Endothelial cell of umbilical vein (primary cell): Measurements from ENCODE around the gene PGAM5. TPM values are rescaled to one million over a fixed set of nuclear protein-coding genes. Genes with fewer than 3 reads are reported as not detected.

ENCODE experiments used
- BruUV-seq: library from RNA; stranded (reverse); fragments of 400-500 nt; replicated peaks from 2 replicates; lab custom pipeline; 2021; lab: Mats Ljungman, UMichigan
- CTCF ChIA-PET: fragments of 300-600, 350-600 bp; sonication (Branson Sonifier 250); formaldehyde crosslinking; loops from one replicate; lab custom pipeline; 2021; ENCODE audit warnings: antibody characterized with exemption, inconsistent platforms; lab: Charles Lee
- POLR2A ChIA-PET: fragments of 300-600, 350-600 bp; sonication (Branson Sonifier 250); formaldehyde crosslinking; loops from one replicate; lab custom pipeline; 2021; ENCODE audit warnings: antibody characterized with exemption, inconsistent platforms; lab: Charles Lee
- DNase-seq: peaks from one replicate; pipeline ENCODE4 v3.0.0-alpha.2; 2011; ENCODE audit warnings: low read depth, low spot score
- FAIRE-seq: peaks from 2 replicates; lab custom pipeline; 2011; peaks lifted over from hg19 to GRCh38; lab: Jason Lieb, UNC
- H2AFZ ChIP-seq: 2 replicates; pipeline ENCODE4 v1.6.0; 2012; ENCODE audit warnings: low read depth, low read length, control low read depth, inconsistent platforms
- H3K27ac ChIP-seq: 2 replicates; pipeline ENCODE4 v1.5.1; 2011; ENCODE audit warnings: low read depth, mild to moderate bottlenecking, control low read depth, low read length, moderate library complexity; ENCODE audit not compliant: insufficient read depth
- H3K27me3 ChIP-seq, 2 experiments: 2 replicates each; pipeline versions ENCODE4 v1.6.0 to v1.6.1; 2011; ENCODE audit warnings: low read length in 2 of 2, mixed read lengths in 1 of 2; ENCODE audit not compliant: control insufficient read depth in 2 of 2, insufficient read depth in 2 of 2
- H3K36me3 ChIP-seq, 2 experiments: 2 replicates in 1 of 2; 3 replicates in 1 of 2; pipeline ENCODE4 v1.5.1; 2011; ENCODE audit warnings: low read length in 2 of 2, mild to moderate bottlenecking in 1 of 2, moderate library complexity in 1 of 2; ENCODE audit not compliant: control insufficient read depth in 2 of 2, insufficient read depth in 2 of 2; ENCODE audit errors: extremely low read depth in 1 of 2
- H3K4me1 ChIP-seq: 3 replicates; pipeline ENCODE4 v1.5.1; 2011; ENCODE audit warnings: mild to moderate bottlenecking, low read length; ENCODE audit not compliant: control insufficient read depth, insufficient read depth; ENCODE audit errors: extremely low read depth
- H3K4me2 ChIP-seq: 2 replicates; pipeline ENCODE4 v1.6.1; 2011; ENCODE audit warnings: low read length, control low read depth, mixed read lengths; ENCODE audit not compliant: insufficient read depth
- H3K4me3 ChIP-seq, 3 experiments: fragments of 200-600 bp in 1 of 3; sonication (generic), shearing (Covaris generic) in 1 of 3; replicated peaks in 1 of 3; 2 replicates each; pipeline ENCODE4 v1.5.1; 2011 to 2016; ENCODE audit warnings: control low read depth in 3 of 3, low read length in 3 of 3, mild to moderate bottlenecking in 2 of 3, inconsistent platforms in 1 of 3, low read depth in 1 of 3, moderate library complexity in 1 of 3; ENCODE audit not compliant: insufficient read depth in 1 of 3
- H3K79me2 ChIP-seq: 2 replicates; pipeline ENCODE4 v1.6.0; 2012; ENCODE audit warnings: low read length, inconsistent platforms; ENCODE audit not compliant: control insufficient read depth, insufficient read depth
- H3K9ac ChIP-seq: replicated peaks from 2 replicates; pipeline ENCODE3; 2011; ENCODE audit warnings: low read length, control low read depth; ENCODE audit not compliant: insufficient read depth; ENCODE audit errors: extremely low read depth
- H3K9me1 ChIP-seq: replicated peaks from 3 replicates; pipeline ENCODE4 v1.6.0; 2011; ENCODE audit warnings: mild to moderate bottlenecking, low read length; ENCODE audit not compliant: control insufficient read depth, insufficient read depth; ENCODE audit errors: extremely low read depth
- H3K9me3 ChIP-seq: replicated peaks from 2 replicates; pipeline ENCODE4 v1.5.1; 2012; ENCODE audit warnings: low read length, inconsistent platforms; ENCODE audit not compliant: control insufficient read depth, insufficient read depth
- H4K20me1 ChIP-seq: replicated peaks from 2 replicates; pipeline ENCODE3; 2011; ENCODE audit warnings: mild to moderate bottlenecking, low read length; ENCODE audit not compliant: control insufficient read depth, insufficient read depth; ENCODE audit errors: extremely low read depth
- EZH2 ChIP-seq: IDR thresholded peaks from 2 replicates; pipeline ENCODE4 v1.6.1; 2012; ENCODE audit warnings: borderline replicate concordance, low read depth, mild to moderate bottlenecking, moderate library complexity, low read length, inconsistent platforms; ENCODE audit not compliant: severe bottlenecking
- FOS ChIP-seq: IDR thresholded peaks from 2 replicates; pipeline ENCODE4 v1.6.1; 2011; ENCODE audit warnings: mild to moderate bottlenecking, low read length, moderate library complexity, borderline replicate concordance; ENCODE audit not compliant: insufficient read depth
- GATA2 ChIP-seq: IDR thresholded peaks from 2 replicates; pipeline ENCODE4 v1.7.0; 2011; ENCODE audit warnings: low read depth, mild to moderate bottlenecking, moderate library complexity, mixed read lengths, low read length; ENCODE audit not compliant: insufficient read length, insufficient read depth
- JUN ChIP-seq: IDR thresholded peaks from 2 replicates; pipeline ENCODE4 v1.6.1; 2011; ENCODE audit warnings: borderline replicate concordance, low read depth; ENCODE audit not compliant: insufficient read length, insufficient read depth
- MAX ChIP-seq: IDR thresholded peaks from 2 replicates; pipeline ENCODE4 v1.6.1; 2011; ENCODE audit not compliant: insufficient read depth, insufficient read length
- MYC ChIP-seq: IDR thresholded peaks from one replicate; pipeline ENCODE4 v1.6.1; 2011; ENCODE audit warnings: mild to moderate bottlenecking, low read depth, low read length
- POLR2A ChIP-seq: IDR thresholded peaks from 2 replicates; pipeline ENCODE4 v1.6.1; 2012; ENCODE audit warnings: low read depth, mild to moderate bottlenecking, control low read depth, low read length
- POLR2AphosphoS5 ChIP-seq: IDR thresholded peaks from 2 replicates; pipeline ENCODE4 v1.6.1; 2012; ENCODE audit warnings: low read depth, mild to moderate bottlenecking, control low read depth, low read length, moderate library complexity; ENCODE audit not compliant: insufficient read depth
- dilution Hi-C: fragments of 300-500 bp; cut with MboI; formaldehyde crosslinking; loops from one replicate; pipeline ENCODE4 v1.15.0; 2019; ENCODE audit warnings: low sequenced_read_pairs; ENCODE audit not compliant: extremely low pct_ligation_motif_present
- intact Hi-C: fragments of 100-400 bp; cut with micrococcal nuclease; formaldehyde crosslinking; loops from one replicate; pipeline ENCODE4 v1.10.0; 2022
- polyA plus RNA-seq, 4 experiments: library from polyadenylated mRNA; depleted of rRNA in 3 of 4; stranded (reverse) in 3 of 4; unstranded in 1 of 4; fragments of >200 nt; gene quantifications; 2 replicates each; pipeline versions ENCODE4 v1.2.1 to v1.2.3, GENCODE V29; 2011 to 2012; ENCODE audit warnings: missing spikeins in 1 of 4
- total RNA-seq: library from RNA; stranded (reverse); gene quantifications from 2 replicates; pipeline ENCODE4 v1.2.3, GENCODE V29; 2021
- TF ChIP-seq, protein P1 (sequence below), 2 donors: IDR thresholded peaks; 1 replicate in 1 of 2; 2 replicates in 1 of 2; pipeline ENCODE4 v1.5.1; 2011; ENCODE audit warnings: low read length in 2 of 2, mild to moderate bottlenecking in 2 of 2, moderate library complexity in 2 of 2, control low read depth in 1 of 2, inconsistent platforms in 1 of 2, low read depth in 1 of 2; ENCODE audit not compliant: insufficient read depth in 1 of 2; ENCODE audit errors: extremely low read depth in 1 of 2

Gene PGAM5
- total and polyA plus RNA-seq, 2 donors (not counting 3 experiments of a cell fraction or from before 2014, with no cell fraction given), result 23.1 to 52.8 TPM

DNA sequence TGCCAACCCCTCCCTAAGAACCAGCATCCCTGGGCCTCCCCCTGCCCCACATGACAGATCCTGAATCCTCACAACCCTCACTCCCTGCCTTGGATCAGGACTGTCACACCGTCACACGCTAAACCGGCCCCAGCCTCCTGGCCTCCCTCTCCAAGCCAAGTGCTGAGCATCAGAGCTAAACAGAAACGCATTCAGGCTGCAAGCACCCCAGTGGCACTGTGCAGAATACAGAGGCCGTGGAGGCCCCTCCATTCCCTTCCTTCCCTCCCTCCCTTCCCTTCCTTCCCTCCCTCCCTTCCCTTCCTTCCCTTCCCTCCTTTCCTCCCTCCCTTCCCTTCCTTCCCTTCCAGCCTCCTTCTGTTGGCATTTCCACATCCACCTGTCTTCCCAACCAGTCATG lies 36.1 kb upstream of the PGAM5 start:
- no peaks in the 10 kb centered on the region for H3K79me2 ChIP-seq
- intact Hi-C loops (no loop called here), dilution Hi-C loops (no loop called here)
- no peak overlapping the region for H3K4me2 ChIP-seq
- no TSS peak for BruUV-seq
- no peak overlapping the region for H3K4me3 ChIP-seq
- no peaks in the 10 kb centered on the region for H3K9me1 ChIP-seq
- H4K20me1 ChIP-seq, result no peaks in the 10 kb centered on the region
- H3K27ac ChIP-seq, result no peak overlapping the region
- TF ChIP-seq, protein P1, sequence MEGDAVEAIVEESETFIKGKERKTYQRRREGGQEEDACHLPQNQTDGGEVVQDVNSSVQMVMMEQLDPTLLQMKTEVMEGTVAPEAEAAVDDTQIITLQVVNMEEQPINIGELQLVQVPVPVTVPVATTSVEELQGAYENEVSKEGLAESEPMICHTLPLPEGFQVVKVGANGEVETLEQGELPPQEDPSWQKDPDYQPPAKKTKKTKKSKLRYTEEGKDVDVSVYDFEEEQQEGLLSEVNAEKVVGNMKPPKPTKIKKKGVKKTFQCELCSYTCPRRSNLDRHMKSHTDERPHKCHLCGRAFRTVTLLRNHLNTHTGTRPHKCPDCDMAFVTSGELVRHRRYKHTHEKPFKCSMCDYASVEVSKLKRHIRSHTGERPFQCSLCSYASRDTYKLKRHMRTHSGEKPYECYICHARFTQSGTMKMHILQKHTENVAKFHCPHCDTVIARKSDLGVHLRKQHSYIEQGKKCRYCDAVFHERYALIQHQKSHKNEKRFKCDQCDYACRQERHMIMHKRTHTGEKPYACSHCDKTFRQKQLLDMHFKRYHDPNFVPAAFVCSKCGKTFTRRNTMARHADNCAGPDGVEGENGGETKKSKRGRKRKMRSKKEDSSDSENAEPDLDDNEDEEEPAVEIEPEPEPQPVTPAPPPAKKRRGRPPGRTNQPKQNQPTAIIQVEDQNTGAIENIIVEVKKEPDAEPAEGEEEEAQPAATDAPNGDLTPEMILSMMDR (IDR thresholded peaks at IDR 0.05; ENCODE audit: extremely low read depth in 1 of 2, insufficient read depth in 1 of 2, low read depth in 1 of 2, low read length in 2 of 2), result no peak
- TF ChIP-seq JUN (no peak), EZH2 (no peak), POLR2AphosphoS5 (no peak), MYC (no peak), MAX (no peak), POLR2A (no peak), FOS (no peak), GATA2 (no peak)
- H2AFZ ChIP-seq, result no peak overlapping the region
- FAIRE-seq, result no peak
- CTCF ChIA-PET, result no interaction called here
- no peak for DNase-seq
- H3K4me1 ChIP-seq, result peaks cover 2% of the 10 kb centered on the region
- POLR2A ChIA-PET, result no interaction called here
- no peaks in the 10 kb centered on the region for H3K9me3 ChIP-seq
- H3K27me3 ChIP-seq, result no peaks in the 10 kb centered on the region
- no peak overlapping the region for H3K9ac ChIP-seq
- H3K36me3 ChIP-seq, result peaks cover 0 to 23% of the 10 kb centered on the region in 2 experiments
